HepG2 (cell line): ENCODE data around the gene TAF1B. TPM values are rescaled to one million over a fixed set of nuclear protein-coding genes. Genes with fewer than 3 reads are reported as not detected.

Experiments
- ATAC-seq: fragments of 200-7000 bp; cut with Tn5 transposase; 3 replicates; pipeline ENCODE4 v1.9.1; 2020; ENCODE audit warnings: mild to moderate bottlenecking, moderate library complexity
- BruUV-seq: library from RNA; stranded (reverse); fragments of 400-500 nt; replicated peaks from 2 replicates; lab custom pipeline; 2021; lab: Mats Ljungman, UMichigan
- CTCF ChIA-PET: fragments of 300-600 bp; formaldehyde crosslinking; extraction: SDS; loops from one replicate; lab custom pipeline; 2021; ENCODE audit warnings: low total read pairs, inconsistent platforms, low intra/inter-chr PET ratio; lab: Yijun Ruan, JAX
- POLR2A ChIA-PET: fragments of 350-600 bp; sonication (Branson Sonifier 250); formaldehyde crosslinking; loops from one replicate; lab custom pipeline; 2020; ENCODE audit warnings: antibody characterized with exemption, inconsistent platforms; lab: Yijun Ruan, JAX
- DNase-seq: peaks from one replicate; pipeline ENCODE4 v3.0.0-alpha.2; 2015; ENCODE audit warnings: low spot score
- FAIRE-seq: peaks from 3 replicates; lab custom pipeline; 2011; peaks lifted over from hg19 to GRCh38; lab: Jason Lieb, UNC
- H2AFZ ChIP-seq: one replicate; pipeline ENCODE4 v1.6.1; 2011; ENCODE audit warnings: low read length, inconsistent platforms
- H3K27ac ChIP-seq: fragments of 300-600 bp; 3 replicates; pipeline ENCODE4 v1.8.0; 2011; ENCODE audit warnings: mixed run types, mild to moderate bottlenecking, mixed read lengths, low read length, inconsistent platforms; ENCODE audit not compliant: insufficient read depth; ENCODE audit errors: extremely low read length
- H3K27me3 ChIP-seq, 2 experiments: fragments of 200-600 bp in 1 of 2; 2 replicates in 1 of 2; 3 replicates in 1 of 2; pipeline versions ENCODE4 v1.6.0 to v1.8.0; 2011; ENCODE audit warnings: low read length in 2 of 2, mild to moderate bottlenecking in 2 of 2, moderate library complexity in 2 of 2, inconsistent platforms in 1 of 2; ENCODE audit not compliant: insufficient read depth in 2 of 2, control insufficient read depth in 1 of 2
- H3K36me3 ChIP-seq, 2 experiments: fragments of 200-600 bp in 1 of 2; replicated peaks in 1 of 2; 2 replicates in 1 of 2; 3 replicates in 1 of 2; pipeline versions ENCODE4 v1.5.1 to v1.8.0; 2011; ENCODE audit warnings: low read length in 2 of 2, inconsistent platforms in 1 of 2; ENCODE audit not compliant: insufficient read depth in 2 of 2, control insufficient read depth in 1 of 2
- H3K4me1 ChIP-seq: 2 replicates; pipeline ENCODE4 v1.5.1; 2012; ENCODE audit warnings: low read length, inconsistent platforms; ENCODE audit not compliant: insufficient read depth
- H3K4me2 ChIP-seq: 2 replicates; pipeline ENCODE4 v1.6.0; 2011; ENCODE audit warnings: low read depth, low read length, inconsistent platforms
- H3K4me3 ChIP-seq, 3 experiments: fragments of 200-600 bp in 1 of 3; sonication (generic), shearing (Covaris generic) in 1 of 3; replicated peaks in 1 of 3; 2 replicates each; pipeline ENCODE4 v1.5.1; 2011 to 2016; ENCODE audit warnings: low read length in 3 of 3, inconsistent platforms in 2 of 3, low read depth in 2 of 3, mild to moderate bottlenecking in 2 of 3, control low read depth in 1 of 3, mixed read lengths in 1 of 3; ENCODE audit not compliant: insufficient read depth in 1 of 3
- H3K79me2 ChIP-seq: one replicate; pipeline ENCODE4 v1.6.1; 2011; ENCODE audit warnings: low read length, inconsistent platforms; ENCODE audit not compliant: insufficient read depth
- H3K9ac ChIP-seq: 2 replicates; pipeline ENCODE4 v1.6.0; 2011; ENCODE audit warnings: mild to moderate bottlenecking, low read depth, low read length, inconsistent platforms; ENCODE audit not compliant: insufficient read depth
- H3K9me3 ChIP-seq: 2 replicates; pipeline ENCODE4 v1.5.1; 2012; ENCODE audit warnings: mild to moderate bottlenecking, low read length
- H4K20me1 ChIP-seq: 2 replicates; pipeline ENCODE4 v1.6.0; 2011; ENCODE audit warnings: inconsistent platforms, mild to moderate bottlenecking, low read length, moderate library complexity; ENCODE audit not compliant: insufficient read depth
- ATF4 ChIP-seq, 2 experiments: fragments of 450-650 bp in 1 of 2; sonication (generic) in 1 of 2; formaldehyde crosslinking; IDR thresholded peaks; 2 replicates each; pipeline versions ENCODE4 v1.5.0 to v1.8.0; 2020 to 2022; ENCODE audit warnings: mild to moderate bottlenecking in 1 of 2, missing genetic modification reagents in 1 of 2
- BATF2 ChIP-seq: sonication (generic); formaldehyde crosslinking; IDR thresholded peaks from 2 replicates; pipeline ENCODE4 v1.8.0; 2022; ENCODE audit warnings: mild to moderate bottlenecking, missing genetic modification reagents, moderate library complexity
- ELK4 ChIP-seq: sonication (generic); formaldehyde crosslinking; IDR thresholded peaks from 2 replicates; pipeline ENCODE4 v1.9.0; 2021; ENCODE audit warnings: missing genetic modification reagents, borderline replicate concordance
- GMEB1 ChIP-seq: sonication (generic); formaldehyde crosslinking; IDR thresholded peaks from 2 replicates; pipeline ENCODE4 v1.5.1; 2020; ENCODE audit warnings: missing genetic modification reagents, mild to moderate bottlenecking, borderline replicate concordance
- HOXA5 ChIP-seq: sonication (generic); formaldehyde crosslinking; IDR thresholded peaks from 2 replicates; pipeline ENCODE4 v1.4.0; 2020; ENCODE audit warnings: missing genetic modification reagents
- MYC ChIP-seq: sonication (generic); formaldehyde crosslinking; IDR thresholded peaks from 2 replicates; pipeline ENCODE4 v1.9.0; 2021; ENCODE audit warnings: missing genetic modification reagents, borderline replicate concordance
- SCMH1 ChIP-seq: sonication (generic); formaldehyde crosslinking; IDR thresholded peaks from 2 replicates; pipeline ENCODE4 v1.9.0; 2021; ENCODE audit warnings: missing genetic modification reagents, mild to moderate bottlenecking, borderline replicate concordance
- ZBTB42 ChIP-seq: sonication (generic); formaldehyde crosslinking; IDR thresholded peaks from 2 replicates; pipeline ENCODE4 v1.5.0; 2020; ENCODE audit warnings: mild to moderate bottlenecking, missing genetic modification reagents
- ZBTB43 ChIP-seq: sonication (generic); formaldehyde crosslinking; conservative IDR thresholded peaks from 2 replicates; pipeline ENCODE4 v1.4.0; 2020; ENCODE audit warnings: missing genetic modification reagents
- ZNF124 ChIP-seq: sonication (generic); formaldehyde crosslinking; IDR thresholded peaks from 2 replicates; pipeline ENCODE4 v1.4.0; 2020; ENCODE audit warnings: missing genetic modification reagents
- ZNF432 ChIP-seq: sonication (generic); formaldehyde crosslinking; IDR thresholded peaks from 2 replicates; pipeline ENCODE4 v1.5.0; 2020; ENCODE audit warnings: missing genetic modification reagents, mild to moderate bottlenecking, borderline replicate concordance
- ZNF841 ChIP-seq: sonication (generic); formaldehyde crosslinking; IDR thresholded peaks from 2 replicates; pipeline ENCODE4 v1.8.1; 2023; ENCODE audit warnings: missing genetic modification reagents, borderline replicate concordance
- ZNF850 ChIP-seq: sonication (generic); formaldehyde crosslinking; conservative IDR thresholded peaks from 2 replicates; pipeline ENCODE4 v1.9.0; 2021; ENCODE audit warnings: mild to moderate bottlenecking, missing genetic modification reagents
- ZXDC ChIP-seq: sonication (generic); formaldehyde crosslinking; IDR thresholded peaks from 2 replicates; pipeline ENCODE4 v1.5.0; 2020; ENCODE audit warnings: mild to moderate bottlenecking, missing genetic modification reagents
- WGBS: methylation state at CpG from one replicate; pipeline ENCODE4 v1.1.6; 2017; ENCODE audit warnings: low lambda C conversion rate; 5-methylcytosine and 5-hydroxymethylcytosine counted together
- in situ Hi-C: cut with HindIII; loops from 2 replicates; pipeline ENCODE4 v1.10.0; 2017; ENCODE audit warnings: low pct_unique_long_range_greater_than_20kb; ENCODE audit not compliant: extremely low pct_ligation_motif_present
- intact Hi-C: fragments of 100-400 bp; cut with micrococcal nuclease; formaldehyde crosslinking; loops from one replicate; pipeline ENCODE4 v1.10.0; 2022; ENCODE audit not compliant: unreplicated experiment
- polyA plus RNA-seq, 8 experiments: library from polyadenylated mRNA; depleted of rRNA in 3 of 8; stranded (reverse) in 7 of 8; unstranded in 1 of 8; fragments of >200 nt; fragmentation: Illumina TruSeq in 4 of 8; extraction: Trizol in 4 of 8; gene quantifications; 2 replicates each; pipeline versions ENCODE4 v1.2.1 to v1.2.3, GENCODE V29; 2011 to 2016; ENCODE audit warnings: low read depth in 4 of 8, missing spikeins in 1 of 8, mixed read lengths in 1 of 8; ENCODE audit not compliant: insufficient read depth in 1 of 8
- total RNA-seq, 5 experiments: library from RNA; depleted of rRNA; stranded (reverse); fragments of >200 nt; fragmentation: Illumina TruSeq; extraction: Trizol; gene quantifications; 2 replicates each; pipeline ENCODE4 v1.2.3, GENCODE V29; 2016; ENCODE audit warnings: low read depth in 1 of 5

TAF1B gene
- total and polyA plus RNA-seq, 2 of the 13 experiments (the other 11 are each of a cell fraction or from before 2014, with no cell fraction given) = 13.3 to 27.7 TPM

- intact Hi-C loops (no loop called here), in situ Hi-C loops (no loop called here)
- no TSS peak for BruUV-seq
- Histone ChIP-seq H3K27ac (no peak overlapping the region), H4K20me1 (no peaks in the 10 kb centered on the region), H3K9me3 (no peaks in the 10 kb centered on the region), H3K9ac (no peak overlapping the region), H3K4me1 (no peaks in the 10 kb centered on the region), H2AFZ (no peak overlapping the region), H3K4me2 (no peak overlapping the region), H3K79me2 (no peaks in the 10 kb centered on the region), H3K4me3 (no peak overlapping the region), H3K27me3 (peaks cover 3 to 24% of the 10 kb centered on the region in 2 experiments; a peak in 3 of 5 replicates), H3K36me3 (no peaks in the 10 kb centered on the region)
- CTCF ChIA-PET = no interaction called here
- POLR2A ChIA-PET = no interaction called here
- WGBS = 29% methylated on average over 4 of the region's 4 CpGs
- FAIRE-seq = no peak
- ATAC-seq = no peak
- no peak for TF ChIP-seq SCMH1
- no peak for TF ChIP-seq ZNF124
- TF ChIP-seq ZNF841 = no peak
- TF ChIP-seq ZBTB43 (CRISPR knock-in tag) = no peak
- TF ChIP-seq GMEB1 (CRISPR knock-in tag) = no peak
- TF ChIP-seq ELK4 (CRISPR knock-in tag) = no peak
- no peak for TF ChIP-seq BATF2 (CRISPR knock-in tag)
- TF ChIP-seq ZXDC (CRISPR knock-in tag) = no peak
- TF ChIP-seq MYC = no peak
- no peak for TF ChIP-seq HOXA5 (CRISPR knock-in tag)
- no peak for TF ChIP-seq ATF4 (CRISPR knock-in tag; IDR thresholded peaks at IDR 0.05)
- no peak for TF ChIP-seq ZNF432 (CRISPR knock-in tag)
- TF ChIP-seq ZBTB42 (CRISPR knock-in tag) = no peak
- TF ChIP-seq ZNF850 (CRISPR knock-in tag) = no peak
- no peak for DNase-seq
Observed at GRCh38 chr2:9826208-9826607, 17.1 kb upstream of the TAF1B start.
